Keratinocyte (primary cell): ENCODE data around the gene KAT8. TPM values are rescaled to one million over a fixed set of nuclear protein-coding genes. Genes with fewer than 3 reads are reported as not detected.

Experiments used
- DNase-seq: peaks from one replicate; pipeline ENCODE4 v3.0.0-alpha.2; 2011; ENCODE audit warnings: low read depth, missing footprints, low spot score
- FAIRE-seq: peaks from 2 replicates; lab custom pipeline; 2011; peaks lifted over from hg19 to GRCh38; lab: Jason Lieb, UNC
- H2AFZ ChIP-seq: 2 replicates; pipeline ENCODE4 v1.6.0; 2012; ENCODE audit warnings: low read length, control low read depth, inconsistent platforms; ENCODE audit not compliant: control insufficient read depth
- H3K27ac ChIP-seq: 2 replicates; pipeline ENCODE4 v1.5.1; 2011; ENCODE audit warnings: low read length; ENCODE audit not compliant: control insufficient read depth, insufficient read depth
- H3K27me3 ChIP-seq: 3 replicates; pipeline ENCODE4 v1.6.0; 2011; ENCODE audit warnings: low read length; ENCODE audit not compliant: control insufficient read depth, insufficient read depth; ENCODE audit errors: extremely low read depth
- H3K36me3 ChIP-seq, 2 experiments: 2 replicates in 1 of 2; 3 replicates in 1 of 2; pipeline ENCODE4 v1.5.1; 2011; ENCODE audit warnings: low read length in 2 of 2, mild to moderate bottlenecking in 1 of 2; ENCODE audit not compliant: control insufficient read depth in 2 of 2, insufficient read depth in 2 of 2; ENCODE audit errors: extremely low read depth in 1 of 2
- H3K4me1 ChIP-seq: 3 replicates; pipeline ENCODE4 v1.5.1; 2011; ENCODE audit warnings: low read length; ENCODE audit not compliant: control insufficient read depth, insufficient read depth; ENCODE audit errors: extremely low read depth
- H3K4me2 ChIP-seq: 3 replicates; pipeline ENCODE4 v1.6.0; 2011; ENCODE audit warnings: low read depth, low read length; ENCODE audit not compliant: control insufficient read depth, insufficient read depth; ENCODE audit errors: extremely low read depth
- H3K4me3 ChIP-seq, 3 experiments: fragments of 200-600 bp in 1 of 3; sonication (generic) in 1 of 3; 2 replicates in 2 of 3; 3 replicates in 1 of 3; pipeline ENCODE4 v1.5.1; 2011 to 2016; ENCODE audit warnings: low read length in 3 of 3, mild to moderate bottlenecking in 3 of 3, control low read depth in 2 of 3, inconsistent platforms in 1 of 3, low read depth in 1 of 3, mixed read lengths in 1 of 3, mixed run types in 1 of 3, moderate library complexity in 1 of 3; ENCODE audit not compliant: control insufficient read depth in 2 of 3, insufficient read depth in 2 of 3; ENCODE audit errors: extremely low read depth in 1 of 3
- H3K79me2 ChIP-seq: 2 replicates; pipeline ENCODE4 v1.6.0; 2012; ENCODE audit warnings: low read length; ENCODE audit not compliant: control insufficient read depth, insufficient read depth
- H3K9ac ChIP-seq: 3 replicates; pipeline ENCODE4 v1.6.0; 2011; ENCODE audit warnings: low read length; ENCODE audit not compliant: control insufficient read depth, insufficient read depth; ENCODE audit errors: extremely low read depth
- H3K9me1 ChIP-seq: 3 replicates; pipeline ENCODE4 v1.6.0; 2011; ENCODE audit warnings: low read length; ENCODE audit not compliant: control insufficient read depth, insufficient read depth; ENCODE audit errors: extremely low read depth
- H3K9me3 ChIP-seq: 2 replicates; pipeline ENCODE4 v1.5.1; 2012; ENCODE audit warnings: low read depth, low read length; ENCODE audit not compliant: control insufficient read depth
- H4K20me1 ChIP-seq: 3 replicates; pipeline ENCODE4 v1.6.0; 2011; ENCODE audit warnings: low read length; ENCODE audit not compliant: control insufficient read depth, insufficient read depth; ENCODE audit errors: extremely low read depth
- EZH2 ChIP-seq: IDR thresholded peaks from one replicate; pipeline ENCODE4 v1.6.1; 2012; ENCODE audit warnings: inconsistent platforms, mild to moderate bottlenecking, low read length, moderate library complexity
- dilution Hi-C: fragments of 300-500 bp; cut with MboI; formaldehyde crosslinking; loops from one replicate; pipeline ENCODE4 v1.7.0; 2020; ENCODE audit warnings: low sequenced_read_pairs; ENCODE audit not compliant: extremely low pct_ligation_motif_present
- polyA plus RNA-seq, 5 experiments: library from polyadenylated mRNA; depleted of rRNA in 3 of 5; stranded (reverse) in 3 of 5; stranded (forward) in 1 of 5; unstranded in 1 of 5; fragments of >200 nt; gene quantifications; 1 replicate in 1 of 5; 2 replicates in 3 of 5; 3 replicates in 1 of 5; pipeline versions ENCODE4 v1.2.1 to v1.2.3, GENCODE V29; 2011 to 2012; ENCODE audit warnings: missing spikeins in 2 of 5, low read depth in 1 of 5, low replicate concordance in 1 of 5
- TF ChIP-seq, protein P1 (sequence below), 3 experiments: IDR thresholded peaks in 1 of 3; conservative IDR thresholded peaks in 1 of 3; optimal IDR thresholded peaks in 1 of 3; 2 replicates in 2 of 3; 3 replicates in 1 of 3; pipeline versions ENCODE3 to v1.5.1; 2011; ENCODE audit warnings: low read length in 3 of 3, mild to moderate bottlenecking in 3 of 3, moderate library complexity in 2 of 3, control low read depth in 1 of 3, inconsistent platforms in 1 of 3; ENCODE audit not compliant: insufficient read depth in 2 of 3; ENCODE audit errors: extremely low read depth in 1 of 3

The KAT8 gene
- polyA plus RNA-seq, 1 donor (not counting 4 experiments of a cell fraction or from before 2014, with no cell fraction given), result 26.4 TPM

DNA sequence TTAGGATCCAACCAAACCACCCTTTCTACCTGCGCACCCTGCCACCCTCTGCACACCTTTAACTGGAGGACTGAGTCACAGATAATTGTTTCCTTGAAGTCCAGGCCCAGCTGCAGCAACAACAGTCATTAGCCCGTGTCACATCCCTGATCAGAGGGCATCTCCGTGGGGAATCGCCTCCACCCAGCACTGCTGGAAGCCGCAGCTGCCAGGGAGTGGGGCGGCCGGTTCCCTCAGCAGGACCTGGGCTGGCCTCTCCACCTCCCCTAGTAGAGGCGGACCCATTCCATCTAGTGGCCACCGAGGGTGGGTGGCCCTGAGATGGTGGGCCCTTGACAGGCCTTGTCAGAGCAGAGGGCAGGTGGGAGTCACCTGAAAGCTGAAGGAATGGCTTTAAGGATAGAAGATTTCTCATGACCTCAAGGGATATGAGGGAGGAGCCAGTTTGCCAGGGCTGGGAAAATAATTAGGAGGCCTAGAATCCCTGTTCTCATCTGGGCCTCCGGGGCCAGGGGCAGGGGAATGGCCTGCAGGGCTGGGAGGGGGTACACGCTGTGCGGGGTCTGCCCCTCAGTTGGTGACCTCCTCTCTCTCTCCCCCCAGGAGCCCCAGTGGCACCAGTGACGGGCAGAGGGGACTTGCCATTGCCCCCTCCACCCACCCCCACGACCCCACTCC, 35.0 kb upstream of the KAT8 start:
- Histone ChIP-seq H3K27me3 (no peaks in the 10 kb centered on the region), H3K4me1 (peaks cover 9% of the 10 kb centered on the region), H3K9ac (no peak overlapping the region), H3K79me2 (peaks cover 31% of the 10 kb centered on the region), H3K9me1 (no peaks in the 10 kb centered on the region), H3K4me3 (no peak overlapping the region), H3K36me3 (peaks cover 18 to 21% of the 10 kb centered on the region in 2 experiments), H3K9me3 (no peaks in the 10 kb centered on the region), H3K27ac (no peak overlapping the region), H3K4me2 (no peak overlapping the region), H4K20me1 (no peaks in the 10 kb centered on the region), H2AFZ (no peak overlapping the region)
- TF ChIP-seq EZH2, result no peak
- TF ChIP-seq, protein P1, sequence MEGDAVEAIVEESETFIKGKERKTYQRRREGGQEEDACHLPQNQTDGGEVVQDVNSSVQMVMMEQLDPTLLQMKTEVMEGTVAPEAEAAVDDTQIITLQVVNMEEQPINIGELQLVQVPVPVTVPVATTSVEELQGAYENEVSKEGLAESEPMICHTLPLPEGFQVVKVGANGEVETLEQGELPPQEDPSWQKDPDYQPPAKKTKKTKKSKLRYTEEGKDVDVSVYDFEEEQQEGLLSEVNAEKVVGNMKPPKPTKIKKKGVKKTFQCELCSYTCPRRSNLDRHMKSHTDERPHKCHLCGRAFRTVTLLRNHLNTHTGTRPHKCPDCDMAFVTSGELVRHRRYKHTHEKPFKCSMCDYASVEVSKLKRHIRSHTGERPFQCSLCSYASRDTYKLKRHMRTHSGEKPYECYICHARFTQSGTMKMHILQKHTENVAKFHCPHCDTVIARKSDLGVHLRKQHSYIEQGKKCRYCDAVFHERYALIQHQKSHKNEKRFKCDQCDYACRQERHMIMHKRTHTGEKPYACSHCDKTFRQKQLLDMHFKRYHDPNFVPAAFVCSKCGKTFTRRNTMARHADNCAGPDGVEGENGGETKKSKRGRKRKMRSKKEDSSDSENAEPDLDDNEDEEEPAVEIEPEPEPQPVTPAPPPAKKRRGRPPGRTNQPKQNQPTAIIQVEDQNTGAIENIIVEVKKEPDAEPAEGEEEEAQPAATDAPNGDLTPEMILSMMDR (optimal IDR thresholded peaks at IDR 0.05 in 1 of 3, IDR thresholded peaks at IDR 0.05 in 1 of 3, conservative IDR thresholded peaks at IDR 0.05 in 1 of 3; ENCODE audit: extremely low read depth in 1 of 3, insufficient read depth in 2 of 3, low read length in 3 of 3), result no peak
- DNase-seq (no peak), FAIRE-seq (no peak)
- dilution Hi-C loops, result no loop called here

GRCh38 chr16:31083081-31083480, 34.4 kb upstream of the KAT8 start:
- no peaks in the 10 kb centered on the region for H3K9me1 ChIP-seq
- no peaks in the 10 kb centered on the region for H3K27me3 ChIP-seq
- dilution Hi-C loops, result no loop called here
- no peaks in the 10 kb centered on the region for H4K20me1 ChIP-seq
- H3K9me3 ChIP-seq, result no peaks in the 10 kb centered on the region
- H3K4me2 ChIP-seq, result no peak overlapping the region
- H3K79me2 ChIP-seq, result peaks cover 27% of the 10 kb centered on the region
- peaks cover 13 to 21% of the 10 kb centered on the region in 2 experiments for H3K36me3 ChIP-seq
- TF ChIP-seq EZH2, result no peak
- TF ChIP-seq, protein P1 (optimal IDR thresholded peaks at IDR 0.05 in 1 of 3, IDR thresholded peaks at IDR 0.05 in 1 of 3, conservative IDR thresholded peaks at IDR 0.05 in 1 of 3; ENCODE audit: extremely low read depth in 1 of 3, insufficient read depth in 2 of 3, low read length in 3 of 3), result no peak
- no peak overlapping the region for H3K9ac ChIP-seq
- no peak overlapping the region for H3K27ac ChIP-seq
- no peak for DNase-seq
- FAIRE-seq, result no peak
- no peak overlapping the region for H3K4me3 ChIP-seq
- H2AFZ ChIP-seq, result no peak overlapping the region
- peaks cover 9% of the 10 kb centered on the region for H3K4me1 ChIP-seq
